Activated CD4-positive, alpha-beta T cell treated with anti-CD3 and anti-CD28 coated beads, Interleukin-2, amount 50 U/mL, for 16 hours (primary cell): ENCODE results near the gene NKAIN1.
"Not testable (repeated sequence)": the region's sequence is repeated elsewhere in the genome, so short reads cannot be mapped to it uniquely, and the experiment has no call there.

Experiments
- DNase-seq: peaks from one replicate; pipeline ENCODE4 v3.0.0-alpha.2; 2020

NKAIN1 gene

GRCh38 chr1:31239653-31240241, at the start of gene NKAIN1:
TSS of gene NKAIN1 (minus strand) at chr1:31239887. CDS start at chr1:31239547, 340 bp downstream.
- no peak for DNase-seq

- no peak for DNase-seq
Observed at GRCh38 chr1:31289021-31289420, 49.3 kb upstream of the NKAIN1 start.

- DNase-seq: not testable (repeated sequence)
Observed at GRCh38 chr1:31287791-31288190, 48.1 kb upstream of the NKAIN1 start.

- DNase-seq: not testable (repeated sequence)
Observed at GRCh38 chr1:31282426-31282825, 42.7 kb upstream of the NKAIN1 start.

- no peak for DNase-seq
Observed at GRCh38 chr1:31273619-31274018, 33.9 kb upstream of the NKAIN1 start.

GRCh38 chr1:31272369-31272768, 32.7 kb upstream of the NKAIN1 start:
- DNase-seq: no peak

GRCh38 chr1:31266547-31266946, 26.9 kb upstream of the NKAIN1 start:
- DNase-seq: no peak

- no peak for DNase-seq
Observed at GRCh38 chr1:31264790-31265386, 25.2 kb upstream of the NKAIN1 start.

- DNase-seq: no peak
Observed at GRCh38 chr1:31263408-31263807, 23.7 kb upstream of the NKAIN1 start.

- DNase-seq: not testable (repeated sequence)
Observed at GRCh38 chr1:31262393-31262792, 22.7 kb upstream of the NKAIN1 start.

GRCh38 chr1:31261916-31262315, 22.2 kb upstream of the NKAIN1 start:
- DNase-seq: no peak

- DNase-seq: no peak
Observed at GRCh38 chr1:31259746-31260145, 20.1 kb upstream of the NKAIN1 start.

GRCh38 chr1:31258581-31258980, 18.9 kb upstream of the NKAIN1 start:
- DNase-seq: no peak

- no peak for DNase-seq
Observed at GRCh38 chr1:31257213-31257612, 17.5 kb upstream of the NKAIN1 start.

GRCh38 chr1:31249854-31250253, 10.2 kb upstream of the NKAIN1 start:
- no peak for DNase-seq

- DNase-seq: no peak
Observed at GRCh38 chr1:31248276-31248675, 8.6 kb upstream of the NKAIN1 start.

GRCh38 chr1:31244326-31244725, 4.6 kb upstream of the NKAIN1 start:
- DNase-seq: no peak

GRCh38 chr1:31243501-31244286, 4.0 kb upstream of the NKAIN1 start:
- DNase-seq: no peak

GRCh38 chr1:31241321-31241720, 1.6 kb upstream of the NKAIN1 start:
- DNase-seq: no peak

GRCh38 chr1:31238986-31239613, 587 bp downstream of the NKAIN1 start:
- no peak for DNase-seq

GRCh38 chr1:31238612-31238985, 1.1 kb downstream of the NKAIN1 start:
- no peak for DNase-seq

GRCh38 chr1:31234870-31235269, 4.8 kb downstream of the NKAIN1 start:
- DNase-seq: no peak

GRCh38 chr1:31234123-31234708, 5.5 kb downstream of the NKAIN1 start:
- DNase-seq: no peak
